IMR-90 (cell line): ENCODE results near the gene BRD3. TPM values are rescaled to one million over a fixed set of nuclear protein-coding genes. Genes with fewer than 3 reads are reported as not detected.

Experiments
- ATAC-seq: fragments of 200-7000 bp; cut with Tn5 transposase; 2 replicates; pipeline ENCODE4 v1.9.1; 2020; ENCODE audit warnings: low read depth, mild to moderate bottlenecking, moderate library complexity
- BruUV-seq: library from RNA; stranded (reverse); fragments of 400-500 nt; replicated peaks from 2 replicates; lab custom pipeline; 2021; lab: Mats Ljungman, UMichigan
- CTCF ChIA-PET: fragments of 300-600 bp; formaldehyde crosslinking; extraction: SDS; loops from one replicate; lab custom pipeline; 2021; ENCODE audit warnings: antibody characterized with exemption; lab: Yijun Ruan, JAX
- POLR2A ChIA-PET: fragments of 300-600 bp; sonication (Branson Sonifier 250); formaldehyde crosslinking; loops from one replicate; lab custom pipeline; 2022; ENCODE audit warnings: antibody characterized with exemption; ENCODE audit not compliant: unreplicated experiment; lab: Charles Lee
- DNase-seq: peaks from one replicate; pipeline ENCODE4 v3.0.0; 2013
- H2AFZ ChIP-seq: replicated peaks from 2 replicates; pipeline ENCODE3; 2013; ENCODE audit warnings: low read length, mild to moderate bottlenecking; ENCODE audit not compliant: poor library complexity
- H2AK5ac ChIP-seq: 2 replicates; pipeline ENCODE4 v1.6.1; 2013; ENCODE audit warnings: low read depth, low read length, inconsistent platforms
- H2AK9ac ChIP-seq: replicated peaks from 2 replicates; pipeline ENCODE3; 2013; ENCODE audit warnings: mild to moderate bottlenecking, low read depth, low read length, moderate library complexity; ENCODE audit not compliant: poor library complexity
- H2BK120ac ChIP-seq: 2 replicates; pipeline ENCODE4 v1.6.1; 2013; ENCODE audit warnings: low read depth, low read length, inconsistent platforms
- H2BK15ac ChIP-seq: 3 replicates; pipeline ENCODE4 v1.6.1; 2013; ENCODE audit warnings: low read depth, low read length, inconsistent platforms
- H2BK20ac ChIP-seq: 2 replicates; pipeline ENCODE4 v1.6.1; 2013; ENCODE audit warnings: low read depth, mild to moderate bottlenecking, inconsistent platforms, low read length, moderate library complexity
- H2BK5ac ChIP-seq: 2 replicates; pipeline ENCODE4 v1.6.1; 2013; ENCODE audit warnings: mild to moderate bottlenecking, low read depth, low read length, inconsistent platforms; ENCODE audit not compliant: poor library complexity, severe bottlenecking
- H3K14ac ChIP-seq: replicated peaks from 2 replicates; pipeline ENCODE4 v1.6.1; 2013; ENCODE audit warnings: low read depth, low read length, inconsistent platforms
- H3K18ac ChIP-seq: 2 replicates; pipeline ENCODE4 v1.6.1; 2013; ENCODE audit warnings: low read depth, low read length, control low read depth
- H3K23ac ChIP-seq: 2 replicates; pipeline ENCODE4 v1.6.1; 2013; ENCODE audit warnings: low read depth, low read length, inconsistent platforms
- H3K27ac ChIP-seq: 2 replicates; pipeline ENCODE4 v1.5.1; 2013; ENCODE audit warnings: mild to moderate bottlenecking, control low read depth, low read length; ENCODE audit not compliant: insufficient read depth
- H3K27me3 ChIP-seq: 2 replicates; pipeline ENCODE4 v1.6.1; 2013; ENCODE audit warnings: low read length; ENCODE audit not compliant: control insufficient read depth, insufficient read depth
- H3K36me3 ChIP-seq: 2 replicates; pipeline ENCODE4 v1.6.1; 2013; ENCODE audit warnings: low read length, mixed read lengths; ENCODE audit not compliant: control insufficient read depth, insufficient read depth
- H3K4ac ChIP-seq: 2 replicates; pipeline ENCODE4 v1.6.1; 2013; ENCODE audit warnings: low read depth, low read length, inconsistent platforms
- H3K4me1 ChIP-seq: 2 replicates; pipeline ENCODE4 v1.6.1; 2013; ENCODE audit warnings: low read length, mixed read lengths; ENCODE audit not compliant: control insufficient read depth, insufficient read depth
- H3K4me2 ChIP-seq: 2 replicates; pipeline ENCODE4 v1.6.1; 2013; ENCODE audit warnings: low read depth, mild to moderate bottlenecking, control low read depth, low read length, moderate library complexity
- H3K4me3 ChIP-seq: 2 replicates; pipeline ENCODE4 v1.5.1; 2013; ENCODE audit warnings: low read depth, mild to moderate bottlenecking, control low read depth, low read length, moderate library complexity; ENCODE audit not compliant: insufficient read depth
- H3K56ac ChIP-seq: 2 replicates; pipeline ENCODE4 v1.6.1; 2013; ENCODE audit warnings: low read length, inconsistent platforms; ENCODE audit not compliant: insufficient read depth; ENCODE audit errors: extremely low read depth
- H3K79me1 ChIP-seq, 2 experiments: 2 replicates each; pipeline ENCODE4 v1.6.1; 2013; ENCODE audit warnings: low read length in 2 of 2, inconsistent platforms in 1 of 2, low read depth in 1 of 2
- H3K9ac ChIP-seq: 2 replicates; pipeline ENCODE4 v1.6.1; 2013; ENCODE audit warnings: low read depth, low read length, control low read depth
- H3K9me1 ChIP-seq: 2 replicates; pipeline ENCODE4 v1.6.1; 2013; ENCODE audit warnings: low read length, inconsistent platforms; ENCODE audit not compliant: insufficient read depth
- H3K9me3 ChIP-seq: 2 replicates; pipeline ENCODE4 v1.6.1; 2013; ENCODE audit warnings: low read length; ENCODE audit not compliant: control insufficient read depth, insufficient read depth
- H4K20me1 ChIP-seq: 2 replicates; pipeline ENCODE4 v1.6.1; 2013; ENCODE audit warnings: low read length, inconsistent platforms; ENCODE audit not compliant: insufficient read depth
- H4K5ac ChIP-seq: 2 replicates; pipeline ENCODE4 v1.6.1; 2013; ENCODE audit warnings: mild to moderate bottlenecking, low read depth, low read length, control low read depth
- H4K8ac ChIP-seq, 2 experiments: 2 replicates each; pipeline ENCODE4 v1.6.1; 2013; ENCODE audit warnings: low read depth in 2 of 2, low read length in 2 of 2, control low read depth in 1 of 2, inconsistent platforms in 1 of 2
- H4K91ac ChIP-seq: 2 replicates; pipeline ENCODE4 v1.6.1; 2013; ENCODE audit warnings: low read depth, low read length, inconsistent platforms; ENCODE audit not compliant: insufficient read depth
- CHD1 ChIP-seq: IDR thresholded peaks from 2 replicates; pipeline ENCODE4 v1.6.1; 2012; ENCODE audit warnings: low read depth, low read length, improper control_type of control experiment
- CTCF ChIP-seq: conservative IDR thresholded peaks from 2 replicates; pipeline ENCODE4 v1.5.1; 2012; ENCODE audit warnings: mild to moderate bottlenecking, low read depth, low read length, improper control_type of control experiment
- FOS ChIP-seq: fragments of 150-350 bp; IDR thresholded peaks from 2 replicates; pipeline ENCODE4 v1.6.1; 2016; ENCODE audit warnings: low read depth, low read length
- WGBS, 2 experiments: methylation state at CpG; one replicate each; pipeline versions ENCODE4 v1.1.5 to v1.1.7; 2013; ENCODE audit warnings: missing lambda C conversion rate in 2 of 2; ENCODE audit not compliant: insufficient read length in 1 of 2; ENCODE audit errors: extremely low coverage in 2 of 2; 5-methylcytosine and 5-hydroxymethylcytosine counted together
- dilution Hi-C: fragments of 300-500 bp; cut with HindIII; formaldehyde crosslinking; loops from one replicate; pipeline ENCODE4 v1.14.3; 2018; ENCODE audit warnings: low sequenced_read_pairs; ENCODE audit not compliant: unreplicated experiment
- in situ Hi-C: fragments of 300-500 bp; cut with MboI; formaldehyde crosslinking; loops from 3 replicates; pipeline ENCODE4 v1.14.3; 2019; ENCODE audit warnings: low sequenced_read_pairs, inconsistent platforms, mixed read lengths
- intact Hi-C: fragments of 100-400 bp; cut with micrococcal nuclease; formaldehyde crosslinking; loops from 2 replicates; pipeline ENCODE4 v1.10.0; 2022
- polyA plus RNA-seq, 3 experiments: library from polyadenylated mRNA; depleted of rRNA; stranded (reverse); fragments of >200 nt; gene quantifications; 2 replicates each; pipeline ENCODE4 v1.2.3, GENCODE V29; 2012; ENCODE audit warnings: low replicate concordance in 1 of 3
- total RNA-seq: library from RNA; depleted of rRNA; stranded (reverse); fragments of >200 nt; gene quantifications from 2 replicates; pipeline ENCODE4 v1.2.3, GENCODE V29; 2012

Gene BRD3
- total and polyA plus RNA-seq, 2 of the 4 experiments (the other 2 are of a cell fraction) = 2.2 to 7.1 TPM

- ChIA-PET POLR2A (no interaction called here), CTCF (no interaction called here)
- no peak overlapping the region for H2BK120ac ChIP-seq
- 80% methylated on average over 8 of the region's 14 CpGs; no CpG with 5 or more reads in 1 of the 2 experiments for WGBS, 2 experiments
- peaks cover 5 to 22% of the 10 kb centered on the region in 2 experiments; a peak in 3 of 4 replicates for H3K79me1 ChIP-seq
- no peak overlapping the region for H3K18ac ChIP-seq
- H3K14ac ChIP-seq = no peak overlapping the region
- BruUV-seq = no TSS peak
- H3K27me3 ChIP-seq = no peaks in the 10 kb centered on the region
- dilution Hi-C loops = no loop called here
- H3K27ac ChIP-seq = no peak overlapping the region
- no peak overlapping the region for H2BK20ac ChIP-seq
- H2AK9ac ChIP-seq = no peak overlapping the region
- H3K36me3 ChIP-seq = peaks cover 55% of the 10 kb centered on the region
- H4K91ac ChIP-seq = no peak overlapping the region
- TF ChIP-seq FOS (no peak), CHD1 (no peak), CTCF (no peak)
- ATAC-seq (no peak), DNase-seq (no peak)
- H4K20me1 ChIP-seq = peaks cover 21% of the 10 kb centered on the region
- no peak overlapping the region for H3K9ac ChIP-seq
- no peak overlapping the region for H2BK5ac ChIP-seq
- H2BK15ac ChIP-seq = no peak overlapping the region
- H3K9me3 ChIP-seq = no peaks in the 10 kb centered on the region
- no peak overlapping the region for H3K23ac ChIP-seq
- H3K4me3 ChIP-seq = no peak overlapping the region
- H3K4ac ChIP-seq = no peak overlapping the region
- H3K56ac ChIP-seq = no peak overlapping the region
- in situ Hi-C loops = no loop called here
- no peak overlapping the region for H4K5ac ChIP-seq
- peaks cover 2% of the 10 kb centered on the region; the same call in 1 of the 2 replicates for H3K4me1 ChIP-seq
- intact Hi-C loops = no loop called here
- no peak overlapping the region for H2AFZ ChIP-seq
- H3K4me2 ChIP-seq = no peak overlapping the region
- H2AK5ac ChIP-seq = no peak overlapping the region
- H4K8ac ChIP-seq = no peak overlapping the region
- no peaks in the 10 kb centered on the region for H3K9me1 ChIP-seq
Observed at GRCh38 chr9:134050726-134051125, 17.1 kb downstream of the BRD3 start.
